Measurements from ENCODE around the gene SPTBN5.
A peak's percentile ranks its signal among the peaks of the same experiment; 100 is the strongest.

The SPTBN5 gene

GRCh38 chr15:41868321-41868720 lies 25.5 kb downstream of the SPTBN5 start:
- Histone ChIP-seq H3K18ac (ENCODE audit: low read length) (no peak overlapping the region), H4K91ac (ENCODE audit: low read depth, low read length) (no peak overlapping the region), H3K36me3 (ENCODE audit: control insufficient read depth in 1 of 2, insufficient read depth in 2 of 2, low read length in 2 of 2) (no peaks in the 10 kb centered on the region), H3K79me1 (ENCODE audit: low read length) (no peaks in the 10 kb centered on the region), H3K4me1 (ENCODE audit: control insufficient read depth in 1 of 2, insufficient read depth in 2 of 2, low read length in 2 of 2) (peaks cover 2 to 14% of the 10 kb centered on the region in 2 experiments), H3K4ac (ENCODE audit: low read depth, low read length) (no peak overlapping the region), H3K14ac (ENCODE audit: low read length) (no peak overlapping the region), H3K79me2 (ENCODE audit: control insufficient read depth, insufficient read depth, low read length, poor library complexity) (no peaks in the 10 kb centered on the region), H3K27ac (ENCODE audit: low read depth, low read length) (no peak overlapping the region), H4K12ac (ENCODE audit: low read depth, low read length) (no peak overlapping the region), H3K23ac (ENCODE audit: low read length) (no peak overlapping the region), H3K4me2 (ENCODE audit: low read length) (no peak overlapping the region), H3K9me3 (ENCODE audit: insufficient read depth, low read depth, low read length) (peaks cover 2% of the 10 kb centered on the region), H2BK5ac (ENCODE audit: low read depth, low read length, poor library complexity) (no peak overlapping the region), H2AK5ac (ENCODE audit: low read length) (no peak overlapping the region), H3K27me3 (ENCODE audit: insufficient read depth, low read length) (no peaks in the 10 kb centered on the region), H4K8ac (ENCODE audit: low read depth, low read length) (no peak overlapping the region), H2BK12ac (ENCODE audit: low read length) (no peak overlapping the region), H2AFZ (ENCODE audit: insufficient read depth, low read length, poor library complexity) (no peak overlapping the region), H2BK120ac (ENCODE audit: insufficient read depth, low read length, poor library complexity) (no peak overlapping the region), H3K4me3 (ENCODE audit: low read depth, low read length) (no peak overlapping the region), H3K9ac (ENCODE audit: low read length) (no peak overlapping the region)
- DNase-seq = no peak
- no CpG with 5 or more reads among the region's 15 CpGs for WGBS (ENCODE audit: extremely low coverage, insufficient coverage, insufficient read length)

GRCh38 chr15:41866872-41867579 lies 26.8 kb downstream of the SPTBN5 start:
- Histone ChIP-seq H2AFZ (ENCODE audit: insufficient read depth, low read length, poor library complexity) (no peak overlapping the region), H2BK5ac (ENCODE audit: low read depth, low read length, poor library complexity) (no peak overlapping the region), H3K9me3 (ENCODE audit: insufficient read depth, low read depth, low read length) (peaks cover 2% of the 10 kb centered on the region), H3K4ac (ENCODE audit: low read depth, low read length) (no peak overlapping the region), H3K4me1 (ENCODE audit: control insufficient read depth in 1 of 2, insufficient read depth in 2 of 2, low read length in 2 of 2) (peaks cover 2 to 14% of the 10 kb centered on the region in 2 experiments), H3K23ac (ENCODE audit: low read length) (no peak overlapping the region), H4K91ac (ENCODE audit: low read depth, low read length) (no peak overlapping the region), H3K27me3 (ENCODE audit: insufficient read depth, low read length) (no peaks in the 10 kb centered on the region), H3K27ac (ENCODE audit: low read depth, low read length) (no peak overlapping the region), H3K14ac (ENCODE audit: low read length) (no peak overlapping the region), H4K12ac (ENCODE audit: low read depth, low read length) (no peak overlapping the region), H3K4me2 (ENCODE audit: low read length) (no peak overlapping the region), H3K79me1 (ENCODE audit: low read length) (no peaks in the 10 kb centered on the region), H4K8ac (ENCODE audit: low read depth, low read length) (no peak overlapping the region), H3K79me2 (ENCODE audit: control insufficient read depth, insufficient read depth, low read length, poor library complexity) (no peaks in the 10 kb centered on the region), H3K18ac (ENCODE audit: low read length) (no peak overlapping the region), H3K9ac (ENCODE audit: low read length) (no peak overlapping the region), H3K4me3 (ENCODE audit: low read depth, low read length) (no peak overlapping the region), H2AK5ac (ENCODE audit: low read length) (no peak overlapping the region), H2BK12ac (ENCODE audit: low read length) (no peak overlapping the region), H3K36me3 (ENCODE audit: control insufficient read depth in 1 of 2, insufficient read depth in 2 of 2, low read length in 2 of 2) (no peaks in the 10 kb centered on the region), H2BK120ac (ENCODE audit: insufficient read depth, low read length, poor library complexity) (no peak overlapping the region)
- peak in 1 of 2 donors; percentile 24 for DNase-seq
- no CpG with 5 or more reads among the region's 25 CpGs for WGBS (ENCODE audit: extremely low coverage, insufficient coverage, insufficient read length)

- Histone ChIP-seq H3K4me1 (ENCODE audit: control insufficient read depth in 1 of 2, insufficient read depth in 2 of 2, low read length in 2 of 2) (peaks cover 2 to 14% of the 10 kb centered on the region in 2 experiments), H3K18ac (ENCODE audit: low read length) (no peak overlapping the region)
These were observed 27.6 kb downstream of the SPTBN5 start for GRCh38 chr15:41866263-41866703.

GRCh38 chr15:41865490-41866055 lies 28.3 kb downstream of the SPTBN5 start:
- Histone ChIP-seq H2BK5ac (ENCODE audit: low read depth, low read length, poor library complexity) (no peak overlapping the region), H2BK12ac (ENCODE audit: low read length) (no peak overlapping the region), H3K79me2 (ENCODE audit: control insufficient read depth, insufficient read depth, low read length, poor library complexity) (no peaks in the 10 kb centered on the region), H3K9me3 (ENCODE audit: insufficient read depth, low read depth, low read length) (no peaks in the 10 kb centered on the region), H3K4ac (ENCODE audit: low read depth, low read length) (no peak overlapping the region), H3K27ac (ENCODE audit: low read depth, low read length) (no peak overlapping the region), H4K8ac (ENCODE audit: low read depth, low read length) (no peak overlapping the region), H3K9ac (ENCODE audit: low read length) (no peak overlapping the region), H3K4me2 (ENCODE audit: low read length) (no peak overlapping the region), H2AK5ac (ENCODE audit: low read length) (no peak overlapping the region), H2BK120ac (ENCODE audit: insufficient read depth, low read length, poor library complexity) (no peak overlapping the region), H3K23ac (ENCODE audit: low read length) (no peak overlapping the region), H3K27me3 (ENCODE audit: insufficient read depth, low read length) (no peaks in the 10 kb centered on the region), H3K4me1 (ENCODE audit: control insufficient read depth in 1 of 2, insufficient read depth in 2 of 2, low read length in 2 of 2) (peaks cover 2 to 14% of the 10 kb centered on the region in 2 experiments), H4K91ac (ENCODE audit: low read depth, low read length) (no peak overlapping the region), H2AFZ (ENCODE audit: insufficient read depth, low read length, poor library complexity) (no peak overlapping the region), H3K14ac (ENCODE audit: low read length) (no peak overlapping the region), H3K79me1 (ENCODE audit: low read length) (no peaks in the 10 kb centered on the region), H4K12ac (ENCODE audit: low read depth, low read length) (no peak overlapping the region), H3K4me3 (ENCODE audit: low read depth, low read length) (no peak overlapping the region), H3K36me3 (ENCODE audit: control insufficient read depth in 1 of 2, insufficient read depth in 2 of 2, low read length in 2 of 2) (no peaks in the 10 kb centered on the region), H3K18ac (ENCODE audit: low read length) (no peak overlapping the region)
- DNase-seq = no peak
- no CpG with 5 or more reads among the region's 18 CpGs for WGBS (ENCODE audit: extremely low coverage, insufficient coverage, insufficient read length)

More at GRCh38 chr15:41866263-41866703, 27.6 kb downstream of the SPTBN5 start:
- no peaks in the 10 kb centered on the region for H3K9me3 ChIP-seq (ENCODE audit: insufficient read depth, low read depth, low read length)
- no peak overlapping the region for H2AK5ac ChIP-seq (ENCODE audit: low read length)
- DNase-seq = peak; percentile 25 to 64
- no peak overlapping the region for H2AFZ ChIP-seq (ENCODE audit: insufficient read depth, low read length, poor library complexity)
- no peaks in the 10 kb centered on the region for H3K27me3 ChIP-seq (ENCODE audit: insufficient read depth, low read length)
- H3K23ac ChIP-seq (ENCODE audit: low read length) = no peak overlapping the region
- H2BK12ac ChIP-seq (ENCODE audit: low read length) = no peak overlapping the region
- H3K36me3 ChIP-seq (ENCODE audit: control insufficient read depth in 1 of 2, insufficient read depth in 2 of 2, low read length in 2 of 2) = no peaks in the 10 kb centered on the region
- H3K27ac ChIP-seq (ENCODE audit: low read depth, low read length) = no peak overlapping the region
- no peaks in the 10 kb centered on the region for H3K79me2 ChIP-seq (ENCODE audit: control insufficient read depth, insufficient read depth, low read length, poor library complexity)
- H3K4ac ChIP-seq (ENCODE audit: low read depth, low read length) = no peak overlapping the region
- no peak overlapping the region for H2BK5ac ChIP-seq (ENCODE audit: low read depth, low read length, poor library complexity)
- no peak overlapping the region for H3K9ac ChIP-seq (ENCODE audit: low read length)
- no peak overlapping the region for H4K12ac ChIP-seq (ENCODE audit: low read depth, low read length)
- WGBS (ENCODE audit: extremely low coverage, insufficient coverage, insufficient read length) = no CpG with 5 or more reads among the region's 8 CpGs
- no peak overlapping the region for H3K4me3 ChIP-seq (ENCODE audit: low read depth, low read length)
- no peak overlapping the region for H3K4me2 ChIP-seq (ENCODE audit: low read length)
- H2BK120ac ChIP-seq (ENCODE audit: insufficient read depth, low read length, poor library complexity) = no peak overlapping the region
- no peak overlapping the region for H4K91ac ChIP-seq (ENCODE audit: low read depth, low read length)
- no peaks in the 10 kb centered on the region for H3K79me1 ChIP-seq (ENCODE audit: low read length)
- H4K8ac ChIP-seq (ENCODE audit: low read depth, low read length) = no peak overlapping the region
- no peak overlapping the region for H3K14ac ChIP-seq (ENCODE audit: low read length)

Data from trophoblast cell (in vitro differentiated cells and primary cell).